GM23248 (cell line): ENCODE measurements around the gene CLEC7A. TPM values are rescaled to one million over a fixed set of nuclear protein-coding genes. Genes with fewer than 3 reads are reported as not detected.

Source experiments
- DNase-seq: peaks from one replicate; pipeline ENCODE4 v3.0.0-alpha.2; 2015
- H2AFZ ChIP-seq: fragments of 200-600 bp; sonication (generic); 2 replicates; pipeline ENCODE4 v1.6.1; 2016; ENCODE audit warnings: antibody characterized with exemption
- H3F3A ChIP-seq: fragments of 200-600 bp; sonication (generic); 2 replicates; pipeline ENCODE4 v1.6.1; 2016; ENCODE audit warnings: mild to moderate bottlenecking, antibody characterized with exemption, mixed run types; ENCODE audit not compliant: insufficient read depth
- H3K27ac ChIP-seq: fragments of 200-600 bp; sonication (generic); 2 replicates; pipeline ENCODE4 v1.5.1; 2016; ENCODE audit warnings: mild to moderate bottlenecking
- H3K27me3 ChIP-seq: fragments of 200-600 bp; sonication (generic); replicated peaks from 2 replicates; pipeline ENCODE4 v1.6.1; 2016; ENCODE audit warnings: mild to moderate bottlenecking; ENCODE audit not compliant: insufficient read depth
- H3K36me3 ChIP-seq: fragments of 200-600 bp; sonication (generic); 2 replicates; pipeline ENCODE4 v1.6.1; 2016; ENCODE audit warnings: low read depth, mild to moderate bottlenecking
- H3K4me1 ChIP-seq: fragments of 200-600 bp; sonication (generic); 2 replicates; pipeline ENCODE4 v1.6.1; 2016; ENCODE audit warnings: mild to moderate bottlenecking; ENCODE audit not compliant: insufficient read depth
- H3K4me2 ChIP-seq: fragments of 200-600 bp; sonication (generic); one replicate; pipeline ENCODE4 v1.6.1; 2016; ENCODE audit warnings: mild to moderate bottlenecking; ENCODE audit not compliant: unreplicated experiment
- H3K4me3 ChIP-seq: fragments of 200-600 bp; sonication (generic); 2 replicates; pipeline ENCODE4 v1.5.1; 2016; ENCODE audit warnings: mild to moderate bottlenecking
- H3K79me2 ChIP-seq: fragments of 200-600 bp; sonication (generic); 2 replicates; pipeline ENCODE4 v1.6.1; 2016; ENCODE audit warnings: mild to moderate bottlenecking; ENCODE audit not compliant: insufficient read depth
- H3K9ac ChIP-seq: fragments of 200-600 bp; sonication (generic); 2 replicates; pipeline ENCODE4 v1.6.1; 2016; ENCODE audit warnings: mild to moderate bottlenecking
- H3K9me2 ChIP-seq: fragments of 200-600 bp; sonication (generic); 2 replicates; pipeline ENCODE4 v1.6.1; 2016; ENCODE audit warnings: mixed run types, mild to moderate bottlenecking, moderate library complexity; ENCODE audit not compliant: insufficient read depth
- H3K9me3 ChIP-seq: fragments of 200-600 bp; sonication (generic); one replicate; pipeline ENCODE4 v1.6.1; 2017; ENCODE audit warnings: low read depth
- H4K20me1 ChIP-seq: fragments of 200-600 bp; sonication (generic); 2 replicates; pipeline ENCODE4 v1.6.0; 2016; ENCODE audit not compliant: insufficient read depth
- EZH2 ChIP-seq: fragments of 200-600 bp; sonication (generic); IDR thresholded peaks from 2 replicates; pipeline ENCODE4 v1.6.1; 2018; ENCODE audit warnings: antibody characterized with exemption, mild to moderate bottlenecking; ENCODE audit not compliant: insufficient read depth, poor library complexity, severe bottlenecking
- EZH2phosphoT487 ChIP-seq: fragments of 200-600 bp; sonication (generic); IDR thresholded peaks from 2 replicates; pipeline ENCODE4 v1.6.1; 2018; ENCODE audit warnings: antibody characterized with exemption, moderate library complexity, mild to moderate bottlenecking, low read depth; ENCODE audit not compliant: insufficient read depth
- WGBS, 2 experiments: methylation state at CpG; one replicate each; pipeline ENCODE4 v1.1.6; 2015 to 2017; ENCODE audit warnings: low lambda C conversion rate in 2 of 2, low coverage in 1 of 2; ENCODE audit errors: missing lambda C conversion rate in 2 of 2; 5-methylcytosine and 5-hydroxymethylcytosine counted together
- in situ Hi-C: fragments of 300-500 bp; cut with MboI; formaldehyde crosslinking; loops from 2 replicates; pipeline ENCODE4 v1.15.0; 2020
- polyA plus RNA-seq: library from polyadenylated mRNA; unstranded; fragments of >200 nt; fragmentation: Nextera tagmentation; extraction: Ambion mirVana; gene quantifications from 2 replicates; pipeline ENCODE4 v1.2.1, GENCODE V29; 2016
- total RNA-seq: library from RNA; depleted of rRNA; stranded (reverse); fragments of >200 nt; shearing (Covaris generic); gene quantifications from 2 replicates; pipeline ENCODE4 v1.2.3, GENCODE V29; 2014

CLEC7A gene
- total and polyA plus RNA-seq, 2 experiments from 2014 or later, result not detected

DNA sequence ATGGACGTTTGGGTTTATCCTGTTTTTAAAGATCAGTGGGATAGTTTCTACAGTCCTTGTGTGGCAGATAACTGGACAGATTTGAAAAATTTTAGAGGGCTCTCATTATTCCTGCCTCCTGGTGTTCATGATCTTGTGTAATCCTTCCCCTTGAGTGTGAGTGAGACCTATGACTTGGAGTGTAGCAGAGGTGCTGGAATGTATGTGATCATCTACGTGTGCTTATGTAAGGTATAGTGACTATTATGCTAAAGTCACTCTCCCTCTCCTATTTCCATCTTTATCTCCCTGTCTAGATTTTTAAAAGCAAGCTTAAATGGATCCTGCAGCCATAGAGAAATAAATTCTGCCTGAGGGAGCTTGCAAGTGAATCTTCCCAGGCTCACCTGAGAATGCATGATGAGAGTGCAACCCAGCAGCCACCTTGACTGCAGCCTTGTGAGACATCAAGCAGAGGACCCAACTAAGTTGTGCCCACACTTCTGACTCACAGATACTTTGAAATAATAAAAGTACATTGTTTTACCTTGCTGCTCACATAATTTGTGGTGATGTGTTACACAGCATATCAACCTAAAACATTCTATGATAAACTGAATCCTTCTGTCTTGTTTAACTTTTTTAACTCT, 45.1 kb upstream of the CLEC7A start:
- in situ Hi-C loops, result no loop called here
- H3K9me3 ChIP-seq, result no peaks in the 10 kb centered on the region
- H3K4me2 ChIP-seq, result no peak overlapping the region
- TF ChIP-seq EZH2, result no peak
- TF ChIP-seq EZH2phosphoT487, result no peak
- no peak overlapping the region for H2AFZ ChIP-seq
- no peaks in the 10 kb centered on the region for H3K79me2 ChIP-seq
- 39 to 43% methylated on average over 2 of the region's 2 CpGs for WGBS, 2 experiments
- no peak for DNase-seq
- H3K27ac ChIP-seq, result no peak overlapping the region
- H3K9me2 ChIP-seq, result no peaks in the 10 kb centered on the region
- H3K36me3 ChIP-seq, result no peaks in the 10 kb centered on the region
- H3K27me3 ChIP-seq, result no peaks in the 10 kb centered on the region
- H3K9ac ChIP-seq, result no peak overlapping the region
- no peak overlapping the region for H3K4me3 ChIP-seq
- no peaks in the 10 kb centered on the region for H4K20me1 ChIP-seq
- peaks cover 26% of the 10 kb centered on the region for H3F3A ChIP-seq
- H3K4me1 ChIP-seq, result peaks cover 35% of the 10 kb centered on the region

DNA sequence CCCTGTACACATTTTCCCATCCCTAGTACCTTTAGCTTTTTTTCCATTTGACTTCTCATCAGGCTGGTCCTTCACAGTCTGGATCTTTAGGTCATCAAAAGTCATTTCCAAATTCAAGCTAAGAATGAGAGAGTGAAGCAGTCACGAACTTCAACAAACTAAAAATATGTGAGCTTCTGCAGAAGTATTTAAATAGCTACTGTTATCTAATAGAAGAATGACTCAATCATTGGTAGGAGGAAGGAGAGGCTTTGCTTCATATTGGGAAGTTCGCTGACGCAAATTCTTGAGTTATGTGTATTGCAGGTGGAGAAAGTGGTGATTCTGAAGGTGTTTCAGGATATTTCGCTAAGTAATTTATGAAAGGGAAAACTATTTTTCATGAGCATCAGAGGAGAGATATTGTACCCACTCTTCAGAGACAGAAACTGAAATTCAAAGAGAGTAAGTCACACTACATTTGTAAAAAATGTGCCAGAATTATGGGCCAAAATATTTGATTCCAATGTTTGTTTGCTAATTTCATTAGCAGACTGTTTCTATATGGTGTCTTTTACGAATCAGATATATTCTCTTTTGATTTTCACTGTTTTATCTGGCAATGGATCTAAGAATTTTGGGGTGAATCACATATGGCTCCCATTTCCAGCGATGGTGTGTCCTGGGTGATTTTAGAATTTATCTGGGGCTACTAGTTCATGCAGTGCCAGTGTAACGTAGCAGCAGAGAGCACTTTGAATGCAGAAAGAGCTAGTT, 42.2 kb upstream of the CLEC7A start, which contains the start of gene OLR1:
TSS of gene OLR1 (minus strand) at position 160 of the 756 bp plus-strand sequence. CDS start at position 105, 55 bp downstream.
- 75 to 76% methylated on average over 7 of the region's 7 CpGs for WGBS, 2 experiments
- H3K4me2 ChIP-seq, result peak within 1 kb of the TSS; percentile 27

DNA sequence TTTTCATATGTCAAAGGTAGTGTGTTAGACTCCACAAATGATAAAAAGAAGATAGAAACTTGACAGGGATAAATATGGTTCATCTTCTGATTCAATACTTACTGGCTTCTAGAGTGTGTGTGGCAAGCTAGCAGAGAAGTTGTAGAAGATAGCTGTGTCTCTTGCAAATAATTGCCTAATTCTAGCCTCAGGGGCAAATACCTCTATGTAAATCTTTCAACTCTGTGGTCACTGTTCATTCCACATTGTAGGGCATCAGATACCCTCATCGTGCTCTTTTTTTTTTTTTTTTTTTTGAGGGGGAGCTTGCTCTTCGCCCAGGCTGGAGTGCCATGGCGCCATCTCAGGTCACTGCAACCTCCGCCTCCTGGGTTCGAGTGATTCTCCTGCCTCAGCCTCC, 40.2 kb upstream of the CLEC7A start:
- no peaks in the 10 kb centered on the region for H4K20me1 ChIP-seq
- no peaks in the 10 kb centered on the region for H3K27me3 ChIP-seq
- H3K79me2 ChIP-seq, result no peaks in the 10 kb centered on the region
- H3K9ac ChIP-seq, result no peak overlapping the region
- TF ChIP-seq EZH2phosphoT487 (no peak), EZH2 (no peak)
- H3K4me2 ChIP-seq, result peak overlapping the region; percentile 70
- WGBS, 2 experiments, result 76 to 81% methylated on average over 4 to 5 of the region's 5 CpGs
- in situ Hi-C loops, result no loop called here
- H3K9me3 ChIP-seq, result no peaks in the 10 kb centered on the region
- H3K27ac ChIP-seq, result 0 out of 2 replicates have a peak overlapping the region, but pooled peaks have one; percentile 40
- no peaks in the 10 kb centered on the region for H3K36me3 ChIP-seq
- peak; percentile 62 for DNase-seq
- no peak overlapping the region for H2AFZ ChIP-seq
- peaks cover 23% of the 10 kb centered on the region for H3F3A ChIP-seq
- peaks cover 53% of the 10 kb centered on the region for H3K4me1 ChIP-seq
- H3K4me3 ChIP-seq, result no peak overlapping the region
- no peaks in the 10 kb centered on the region for H3K9me2 ChIP-seq

More for the DNA sequence above, 42.2 kb upstream of the CLEC7A start, which contains the start of gene OLR1:
- H3K9me3 ChIP-seq, result no peaks in the 10 kb centered on the region
- no peaks in the 10 kb centered on the region for H3K36me3 ChIP-seq
- peaks cover 23% of the 10 kb centered on the region for H3F3A ChIP-seq
- peaks cover 48% of the 10 kb centered on the region for H3K4me1 ChIP-seq
- H2AFZ ChIP-seq, result no peak within 1 kb of the TSS
- in situ Hi-C loops, result no loop called here
- H3K4me3 ChIP-seq, result no peak within 1 kb of the TSS
- no peaks in the 10 kb centered on the region for H3K9me2 ChIP-seq
- no peak within 1 kb of the TSS for H3K9ac ChIP-seq
- TF ChIP-seq EZH2 (no peak), EZH2phosphoT487 (no peak)
- no peaks in the 10 kb centered on the region for H3K79me2 ChIP-seq
- no peaks in the 10 kb centered on the region for H3K27me3 ChIP-seq
- no peaks in the 10 kb centered on the region for H4K20me1 ChIP-seq
- DNase-seq, result peak; percentile 30
- H3K27ac ChIP-seq, result no peak within 1 kb of the TSS

DNA sequence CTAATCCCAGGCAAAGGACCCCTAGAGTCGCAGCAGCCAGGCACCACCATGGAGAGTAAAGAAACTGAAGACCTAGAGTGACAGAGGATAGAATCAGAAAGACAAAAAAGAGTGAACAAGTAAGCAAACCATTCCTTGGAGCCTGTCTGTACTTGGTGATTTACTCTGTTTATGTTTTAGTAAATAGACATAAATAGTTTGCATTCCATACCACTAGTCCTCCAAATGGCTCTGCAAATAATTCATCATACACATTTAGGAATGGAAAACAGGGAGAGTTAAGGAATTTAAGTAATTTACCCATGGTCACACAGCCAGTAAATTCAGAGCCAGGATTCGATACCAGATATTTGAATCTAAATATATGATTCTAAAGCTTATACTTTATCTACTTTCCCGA, 39.1 kb upstream of the CLEC7A start:
- Histone ChIP-seq H2AFZ (peak overlapping the region; percentile 48), H3K4me3 (0 out of 2 replicates have a peak overlapping the region, but pooled peaks have one; percentile 4)

More for the DNA sequence above, 39.1 kb upstream of the CLEC7A start:
- Histone ChIP-seq H3K4me1 (peaks cover 53% of the 10 kb centered on the region), H3K27me3 (no peaks in the 10 kb centered on the region), H4K20me1 (no peaks in the 10 kb centered on the region), H3K9me2 (no peaks in the 10 kb centered on the region), H3K27ac (peak overlapping the region; percentile 40), H3K79me2 (no peaks in the 10 kb centered on the region), H3F3A (peaks cover 23% of the 10 kb centered on the region), H3K9ac (no peak overlapping the region), H3K4me2 (peak overlapping the region; percentile 70), H3K36me3 (no peaks in the 10 kb centered on the region), H3K9me3 (no peaks in the 10 kb centered on the region)
- 50% methylated on average over 3 of the region's 3 CpGs for WGBS, 2 experiments
- in situ Hi-C loops, result no loop called here
- TF ChIP-seq EZH2phosphoT487 (no peak), EZH2 (no peak)
- no peak for DNase-seq
